Lower lobe of right lung (tissue), 2 donors: ENCODE measurements around the gene CNP. TPM values are rescaled to one million over a fixed set of nuclear protein-coding genes. Genes with fewer than 3 reads are reported as not detected.
A peak's percentile ranks its signal among the peaks of the same experiment; 100 is the strongest.

Source experiments
- ATAC-seq, 2 donors: fragments of 200-7000 bp; cut with Tn5 transposase; one replicate each; pipeline ENCODE4 v1.9.1; 2020 to 2022; ENCODE audit warnings: mild to moderate bottlenecking in 2 of 2, moderate library complexity in 2 of 2
- DNase-seq: peaks from one replicate; pipeline ENCODE4 v3.0.0-alpha.2; 2020
- H3K27ac ChIP-seq: fragments of 200-600 bp; one replicate; pipeline ENCODE4 v1.8.0; 2022
- H3K27me3 ChIP-seq: fragments of 200-600 bp; one replicate; pipeline ENCODE4 v1.8.0; 2022; ENCODE audit warnings: low read depth
- H3K36me3 ChIP-seq: fragments of 200-600 bp; one replicate; pipeline ENCODE4 v1.8.0; 2022; ENCODE audit warnings: mild to moderate bottlenecking
- H3K4me1 ChIP-seq: fragments of 200-600 bp; one replicate; pipeline ENCODE4 v1.8.0; 2022
- H3K4me3 ChIP-seq: fragments of 200-600 bp; one replicate; pipeline ENCODE4 v1.8.0; 2022; ENCODE audit warnings: mild to moderate bottlenecking
- H3K9me3 ChIP-seq: fragments of 200-600 bp; one replicate; pipeline ENCODE4 v1.8.0; 2022
- CTCF ChIP-seq: fragments of 200-600 bp; IDR thresholded peaks from one replicate; pipeline ENCODE4 v1.8.0; 2022; ENCODE audit warnings: antibody characterized with exemption, mild to moderate bottlenecking
- intact Hi-C: fragments of 100-400 bp; cut with DNase I; formaldehyde crosslinking; loops from one replicate; pipeline ENCODE4 v1.11.0; 2022
- total RNA-seq: library from RNA; stranded (reverse); fragmentation: NEBNext Ultra II Directional; extraction: Animal tissue kit (Norgen Biotek cat#: 25700); gene quantifications from one replicate; pipeline ENCODE4 v1.2.1, GENCODE V29; 2021
- donor health status: DM: no; HTN: yes; CAD: no; lungs with severe emphysema.

The CNP gene
- total RNA-seq, 1 donor from 2014 or later = 46.3 TPM

GRCh38 chr17:41967921-41968578 lies 1.5 kb downstream of the CNP start:
- no peaks in the 10 kb centered on the region for H3K9me3 ChIP-seq
- peaks cover 30% of the 10 kb centered on the region for H3K36me3 ChIP-seq
- peaks cover 38% of the 10 kb centered on the region for H3K4me1 ChIP-seq
- no peak for TF ChIP-seq CTCF
- H3K4me3 ChIP-seq = peak overlapping the region; percentile 70
- no peak for DNase-seq
- peak overlapping the region; percentile 86 for H3K27ac ChIP-seq
- intact Hi-C loops = loop anchor here (10.0 kb wide), 1 partner anchor 147 kb away; the partner anchor contains the start of gene DHX58
- H3K27me3 ChIP-seq = no peaks in the 10 kb centered on the region
- ATAC-seq = no peak

- DNase-seq (no peak), ATAC-seq (no peak)
- H3K9me3 ChIP-seq = no peaks in the 10 kb centered on the region
- no peak overlapping the region for H3K4me3 ChIP-seq
- no peak overlapping the region for H3K27ac ChIP-seq
- peaks cover 43% of the 10 kb centered on the region for H3K4me1 ChIP-seq
- peaks cover 36% of the 10 kb centered on the region for H3K36me3 ChIP-seq
- intact Hi-C loops = loop anchor here (10.0 kb wide), 1 partner anchor 146 kb away; the partner anchor contains the start of gene DHX58
- TF ChIP-seq CTCF = no peak
- no peaks in the 10 kb centered on the region for H3K27me3 ChIP-seq
Observed at GRCh38 chr17:41968676-41969075, 2.1 kb downstream of the CNP start.

- peaks cover 32% of the 10 kb centered on the region for H3K4me1 ChIP-seq
Observed at GRCh38 chr17:41970901-41971331, 4.3 kb downstream of the CNP start.

GRCh38 chr17:41971721-41972523 lies 5.3 kb downstream of the CNP start:
- H3K4me1 ChIP-seq = peaks cover 31% of the 10 kb centered on the region
- no peak for TF ChIP-seq CTCF
- H3K27ac ChIP-seq = no peak overlapping the region
- intact Hi-C loops = no loop called here
- H3K9me3 ChIP-seq = no peaks in the 10 kb centered on the region
- DNase-seq (peak; percentile 20), ATAC-seq (no peak)
- no peaks in the 10 kb centered on the region for H3K27me3 ChIP-seq
- no peak overlapping the region for H3K4me3 ChIP-seq
- H3K36me3 ChIP-seq = peaks cover 69% of the 10 kb centered on the region

More at GRCh38 chr17:41970901-41971331, 4.3 kb downstream of the CNP start:
- peaks cover 59% of the 10 kb centered on the region for H3K36me3 ChIP-seq
- ATAC-seq = no peak
- intact Hi-C loops = no loop called here
- peak; percentile 7 for DNase-seq
- H3K9me3 ChIP-seq = no peaks in the 10 kb centered on the region
- no peak overlapping the region for H3K27ac ChIP-seq
- H3K27me3 ChIP-seq = no peaks in the 10 kb centered on the region
- no peak for TF ChIP-seq CTCF
- H3K4me3 ChIP-seq = no peak overlapping the region

GRCh38 chr17:41972571-41973407 lies 6.2 kb downstream of the CNP start:
- Histone ChIP-seq H3K4me3 (no peak overlapping the region), H3K36me3 (peaks cover 77% of the 10 kb centered on the region), H3K27ac (peak overlapping the region; percentile 36), H3K27me3 (no peaks in the 10 kb centered on the region), H3K9me3 (no peaks in the 10 kb centered on the region), H3K4me1 (peaks cover 25% of the 10 kb centered on the region)
- intact Hi-C loops = no loop called here
- DNase-seq (peak; percentile 57), ATAC-seq (peak in 1 of 2 donors; percentile 28)
- TF ChIP-seq CTCF = no peak
